Hepatocyte (in vitro differentiated cells): ENCODE data around the gene CCNC. TPM values are rescaled to one million over a fixed set of nuclear protein-coding genes. Genes with fewer than 3 reads are reported as not detected.
A peak's percentile ranks its signal among the peaks of the same experiment; 100 is the strongest.

ENCODE experiments used
- DNase-seq: peaks from one replicate; pipeline ENCODE4 v3.0.0-alpha.2; 2016; ENCODE audit warnings: low spot score
- H2AFZ ChIP-seq: fragments of 200-600 bp; sonication (generic); 2 replicates; pipeline ENCODE4 v1.6.0; 2016; ENCODE audit warnings: antibody characterized with exemption, mild to moderate bottlenecking
- H3K27ac ChIP-seq: fragments of 200-600 bp; sonication (generic); 2 replicates; pipeline ENCODE4 v1.5.1; 2016; ENCODE audit warnings: mild to moderate bottlenecking
- H3K27me3 ChIP-seq: fragments of 200-600 bp; sonication (generic); 2 replicates; pipeline ENCODE4 v1.6.1; 2016
- H3K36me3 ChIP-seq: fragments of 200-600 bp; sonication (generic); replicated peaks from 2 replicates; pipeline ENCODE4 v1.5.1; 2016; ENCODE audit warnings: low read depth; ENCODE audit not compliant: insufficient read depth
- H3K4me1 ChIP-seq: fragments of 200-600 bp; sonication (generic); 2 replicates; pipeline ENCODE4 v1.5.1; 2016; ENCODE audit warnings: mild to moderate bottlenecking, moderate library complexity; ENCODE audit not compliant: insufficient read depth
- H3K4me2 ChIP-seq: fragments of 200-600 bp; sonication (generic); 2 replicates; pipeline ENCODE4 v1.6.0; 2016
- H3K4me3 ChIP-seq: fragments of 200-600 bp; sonication (generic); 2 replicates; pipeline ENCODE4 v1.5.1; 2016; ENCODE audit warnings: mild to moderate bottlenecking
- H3K79me2 ChIP-seq: fragments of 200-600 bp; sonication (generic); 2 replicates; pipeline ENCODE4 v1.6.0; 2017; ENCODE audit warnings: mild to moderate bottlenecking
- H3K9me2 ChIP-seq: fragments of 200-600 bp; sonication (generic); replicated peaks from 2 replicates; pipeline ENCODE4 v1.6.0; 2017; ENCODE audit warnings: mild to moderate bottlenecking; ENCODE audit not compliant: insufficient read depth
- H3K9me3 ChIP-seq: fragments of 200-600 bp; sonication (generic); 2 replicates; pipeline ENCODE4 v1.5.1; 2016; ENCODE audit warnings: low read depth, mild to moderate bottlenecking
- H4K20me1 ChIP-seq: fragments of 200-600 bp; sonication (generic); 2 replicates; pipeline ENCODE4 v1.6.0; 2016; ENCODE audit warnings: mild to moderate bottlenecking; ENCODE audit not compliant: insufficient read depth, poor library complexity, severe bottlenecking
- CTCF ChIP-seq: fragments of 200-600 bp; sonication (generic); IDR thresholded peaks from 2 replicates; pipeline ENCODE4 v1.5.1; 2016; ENCODE audit warnings: antibody characterized with exemption, mild to moderate bottlenecking; ENCODE audit not compliant: poor library complexity
- EZH2 ChIP-seq: fragments of 200-600 bp; sonication (generic); IDR thresholded peaks from 2 replicates; pipeline ENCODE4 v1.6.1; 2016; ENCODE audit warnings: antibody characterized with exemption, mild to moderate bottlenecking, borderline replicate concordance
- EZH2phosphoT487 ChIP-seq: fragments of 200-600 bp; sonication (generic); IDR thresholded peaks from one replicate; pipeline ENCODE4 v1.6.1; 2018; ENCODE audit warnings: antibody characterized with exemption, mild to moderate bottlenecking, low read depth, moderate library complexity; ENCODE audit not compliant: unreplicated experiment, severe bottlenecking
- WGBS: methylation state at CpG from one replicate; pipeline ENCODE4 v1.1.6; 2016; ENCODE audit warnings: low lambda C conversion rate; ENCODE audit errors: missing lambda C conversion rate; 5-methylcytosine and 5-hydroxymethylcytosine counted together
- polyA plus RNA-seq: library from polyadenylated mRNA; unstranded; fragments of >200 nt; fragmentation: Nextera tagmentation; extraction: Ambion mirVana; gene quantifications from 2 replicates; pipeline ENCODE4 v1.2.1, GENCODE V29; 2016
- total RNA-seq: library from RNA; depleted of rRNA; stranded (reverse); fragments of >200 nt; gene quantifications from 2 replicates; pipeline ENCODE4 v1.2.3, GENCODE V29; 2014

Gene CCNC
- total and polyA plus RNA-seq, 2 experiments from 2014 or later: 59.5 to 102 TPM

- no peaks in the 10 kb centered on the region for H3K36me3 ChIP-seq
- H3K9me2 ChIP-seq: no peaks in the 10 kb centered on the region
- peak; percentile 22 for DNase-seq
- WGBS: 81% methylated on average over 4 of the region's 4 CpGs
- no peaks in the 10 kb centered on the region for H4K20me1 ChIP-seq
- H3K4me1 ChIP-seq: peaks cover 4% of the 10 kb centered on the region
- no peak overlapping the region for H2AFZ ChIP-seq
- H3K79me2 ChIP-seq: peaks cover 20% of the 10 kb centered on the region
- TF ChIP-seq EZH2phosphoT487 (no peak), EZH2 (no peak), CTCF (no peak)
- no peak overlapping the region for H3K27ac ChIP-seq
- H3K27me3 ChIP-seq: no peaks in the 10 kb centered on the region
- H3K4me3 ChIP-seq: no peak overlapping the region
- H3K9me3 ChIP-seq: no peaks in the 10 kb centered on the region
- H3K4me2 ChIP-seq: peak overlapping the region; percentile 77
These were observed 45.9 kb downstream of the CCNC start for GRCh38 chr6:99522531-99522930.

GRCh38 chr6:99521633-99522151, 46.8 kb downstream of the CCNC start:
- H3K9me2 ChIP-seq: no peaks in the 10 kb centered on the region
- H3K79me2 ChIP-seq: peaks cover 20% of the 10 kb centered on the region
- no peaks in the 10 kb centered on the region for H4K20me1 ChIP-seq
- H2AFZ ChIP-seq: peak overlapping the region; percentile 99
- no peaks in the 10 kb centered on the region for H3K9me3 ChIP-seq
- no peaks in the 10 kb centered on the region for H3K36me3 ChIP-seq
- TF ChIP-seq EZH2 (no peak), CTCF (no peak), EZH2phosphoT487 (no peak)
- peaks cover 4% of the 10 kb centered on the region for H3K4me1 ChIP-seq
- peak overlapping the region; percentile 77 for H3K4me2 ChIP-seq
- 29% methylated on average over 9 of the region's 9 CpGs for whole genome bisulfite sequencing
- H3K4me3 ChIP-seq: peak overlapping the region; percentile 97
- peak; percentile 67 for DNase-seq
- peak overlapping the region; percentile 98 for H3K27ac ChIP-seq
- H3K27me3 ChIP-seq: no peaks in the 10 kb centered on the region

- TF ChIP-seq EZH2phosphoT487 (no peak), CTCF (peak; percentile 56), EZH2 (no peak)
- WGBS: under 1% methylated on average over 47 of the region's 47 CpGs
- Histone ChIP-seq H3K4me1 (peaks cover 4% of the 10 kb centered on the region), H2AFZ (peak overlapping the region; percentile 99), H3K9me3 (no peaks in the 10 kb centered on the region), H3K36me3 (no peaks in the 10 kb centered on the region), H3K27ac (peak overlapping the region; percentile 98), H3K4me2 (peak overlapping the region; percentile 77), H3K79me2 (peaks cover 20% of the 10 kb centered on the region), H3K4me3 (peak overlapping the region; percentile 97), H3K9me2 (no peaks in the 10 kb centered on the region), H4K20me1 (no peaks in the 10 kb centered on the region), H3K27me3 (no peaks in the 10 kb centered on the region)
- peak; percentile 93 for DNase-seq
These were observed 47.4 kb downstream of the CCNC start for GRCh38 chr6:99520855-99521632.
